Measurements from ENCODE around the gene REM1. TPM values are rescaled to one million over a fixed set of nuclear protein-coding genes. Genes with fewer than 3 reads are reported as not detected.

REM1 gene
- total and polyA plus RNA-seq, 2 of the 13 experiments (the other 11 are each of a cell fraction or from before 2014, with no cell fraction given) = not detected

DNA sequence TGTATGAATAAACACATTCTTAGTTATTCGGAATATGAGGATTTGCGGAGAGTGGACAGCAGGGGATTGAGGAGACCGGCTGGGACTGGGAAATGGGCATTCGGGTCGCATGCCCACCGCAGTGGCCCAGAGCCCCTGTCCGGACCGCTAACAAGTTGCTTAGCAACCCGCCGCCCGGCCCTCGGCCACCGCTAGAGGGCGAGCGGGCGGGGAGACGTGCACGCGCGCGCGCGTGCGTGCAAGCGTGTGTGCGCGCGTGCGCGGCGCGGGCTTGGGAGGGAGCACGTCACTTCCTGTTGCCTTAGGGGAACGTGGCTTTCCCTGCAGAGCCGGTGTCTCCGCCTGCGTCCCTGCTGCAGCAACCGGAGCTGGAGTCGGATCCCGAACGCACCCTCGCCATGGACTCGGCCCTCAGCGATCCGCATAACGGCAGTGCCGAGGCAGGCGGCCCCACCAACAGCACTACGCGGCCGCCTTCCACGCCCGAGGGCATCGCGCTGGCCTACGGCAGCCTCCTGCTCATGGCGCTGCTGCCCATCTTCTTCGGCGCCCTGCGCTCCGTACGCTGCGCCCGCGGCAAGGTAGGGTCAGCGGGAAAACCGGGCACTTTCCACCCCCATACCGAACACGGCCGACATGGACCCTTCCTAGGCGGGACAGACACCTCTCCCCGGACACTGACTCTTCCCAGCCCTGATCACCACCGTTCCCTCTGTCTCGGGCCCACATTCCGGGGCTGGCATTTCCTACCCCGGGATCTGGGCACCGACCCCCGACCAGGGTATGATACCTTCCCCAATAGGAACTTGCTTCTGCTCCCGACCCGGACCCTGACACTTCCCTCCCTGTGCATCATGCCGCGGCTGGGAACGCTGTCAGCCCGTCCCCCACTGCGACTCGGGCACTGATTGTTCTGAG, 39.3 kb downstream of the REM1 start, which contains the start of gene HM13 (continued):
- TF ChIP-seq ZNF33B (CRISPR knock-in tag; IDR thresholded peaks at IDR 0.05) (peak; percentile 85; the same call in 1 of the 2 replicates), TFAP4 (IDR thresholded peaks at IDR 0.05; ENCODE audit: borderline replicate concordance, low read depth) (no peak), ZNF34 (CRISPR knock-in tag; IDR thresholded peaks at IDR 0.05; ENCODE audit: borderline replicate concordance) (peak; percentile 75; the same call in 1 of the 2 replicates), ZBTB7A (CRISPR knock-in tag; IDR thresholded peaks at IDR 0.05) (peak; percentile 21; the same call in 1 of the 2 replicates), ZNF839 (CRISPR knock-in tag; IDR thresholded peaks at IDR 0.05; ENCODE audit: borderline replicate concordance) (peak; percentile 79; the same call in 1 of the 2 replicates), THYN1 (CRISPR knock-in tag; IDR thresholded peaks at IDR 0.05; ENCODE audit: borderline replicate concordance, low read depth) (no peak), SP140L (CRISPR knock-in tag; IDR thresholded peaks at IDR 0.05; ENCODE audit: borderline replicate concordance) (peak; percentile 14; the same call in 1 of the 2 replicates), PCBP2 (optimal IDR thresholded peaks at IDR 0.05; ENCODE audit: low read depth, low read length, poor library complexity, severe bottlenecking) (no peak), MATR3 (CRISPR knock-in tag; IDR thresholded peaks at IDR 0.05) (no peak), ZBTB39 (CRISPR knock-in tag; IDR thresholded peaks at IDR 0.05) (no peak; the same call in 1 of the 2 replicates), NFKBIZ (CRISPR knock-in tag; IDR thresholded peaks at IDR 0.05) (peak; percentile 72; the same call in 1 of the 2 replicates), TP53 (CRISPR knock-in tag; conservative IDR thresholded peaks at IDR 0.05) (peak; percentile 96; the same call in 1 of the 2 replicates), MAFG (CRISPR knock-in tag; IDR thresholded peaks at IDR 0.05) (no peak), DPF2 (CRISPR knock-in tag; IDR thresholded peaks at IDR 0.05; ENCODE audit: borderline replicate concordance, low read depth) (no peak), ZNF274 (CRISPR knock-in tag; IDR thresholded peaks at IDR 0.05) (peak; percentile 94), TOPORS (CRISPR knock-in tag; IDR thresholded peaks at IDR 0.05) (peak; percentile 66; the same call in 1 of the 2 replicates), ZNF432 (CRISPR knock-in tag; IDR thresholded peaks at IDR 0.05; ENCODE audit: borderline replicate concordance) (no peak), ZFP37 (CRISPR knock-in tag; IDR thresholded peaks at IDR 0.05; ENCODE audit: borderline replicate concordance) (peak; percentile 95), NR1H2 (CRISPR knock-in tag; IDR thresholded peaks at IDR 0.05; ENCODE audit: borderline replicate concordance, low read depth) (peak; percentile 81; the same call in 1 of the 2 replicates), ZNF264 (CRISPR knock-in tag; IDR thresholded peaks at IDR 0.05) (no peak)
- TF ChIP-seq, protein P1, sequence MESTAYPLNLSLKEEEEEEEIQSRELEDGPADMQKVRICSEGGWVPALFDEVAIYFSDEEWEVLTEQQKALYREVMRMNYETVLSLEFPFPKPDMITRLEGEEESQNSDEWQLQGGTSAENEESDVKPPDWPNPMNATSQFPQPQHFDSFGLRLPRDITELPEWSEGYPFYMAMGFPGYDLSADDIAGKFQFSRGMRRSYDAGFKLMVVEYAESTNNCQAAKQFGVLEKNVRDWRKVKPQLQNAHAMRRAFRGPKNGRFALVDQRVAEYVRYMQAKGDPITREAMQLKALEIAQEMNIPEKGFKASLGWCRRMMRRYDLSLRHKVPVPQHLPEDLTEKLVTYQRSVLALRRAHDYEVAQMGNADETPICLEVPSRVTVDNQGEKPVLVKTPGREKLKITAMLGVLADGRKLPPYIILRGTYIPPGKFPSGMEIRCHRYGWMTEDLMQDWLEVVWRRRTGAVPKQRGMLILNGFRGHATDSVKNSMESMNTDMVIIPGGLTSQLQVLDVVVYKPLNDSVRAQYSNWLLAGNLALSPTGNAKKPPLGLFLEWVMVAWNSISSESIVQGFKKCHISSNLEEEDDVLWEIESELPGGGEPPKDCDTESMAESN (CRISPR knock-in tag; conservative IDR thresholded peaks at IDR 0.05) = peak; percentile 94

All from HepG2 (cell line).